DMS79 (cell line): ENCODE results near the gene RPS6KA5.
"Not testable (repeated sequence)": the region's sequence is repeated elsewhere in the genome, so short reads cannot be mapped to it uniquely, and the experiment has no call there.

Experiments
- DNase-seq: peaks from one replicate; lab custom pipeline; 2025; lab: John Stamatoyannopoulos, UW

The RPS6KA5 gene

DNA sequence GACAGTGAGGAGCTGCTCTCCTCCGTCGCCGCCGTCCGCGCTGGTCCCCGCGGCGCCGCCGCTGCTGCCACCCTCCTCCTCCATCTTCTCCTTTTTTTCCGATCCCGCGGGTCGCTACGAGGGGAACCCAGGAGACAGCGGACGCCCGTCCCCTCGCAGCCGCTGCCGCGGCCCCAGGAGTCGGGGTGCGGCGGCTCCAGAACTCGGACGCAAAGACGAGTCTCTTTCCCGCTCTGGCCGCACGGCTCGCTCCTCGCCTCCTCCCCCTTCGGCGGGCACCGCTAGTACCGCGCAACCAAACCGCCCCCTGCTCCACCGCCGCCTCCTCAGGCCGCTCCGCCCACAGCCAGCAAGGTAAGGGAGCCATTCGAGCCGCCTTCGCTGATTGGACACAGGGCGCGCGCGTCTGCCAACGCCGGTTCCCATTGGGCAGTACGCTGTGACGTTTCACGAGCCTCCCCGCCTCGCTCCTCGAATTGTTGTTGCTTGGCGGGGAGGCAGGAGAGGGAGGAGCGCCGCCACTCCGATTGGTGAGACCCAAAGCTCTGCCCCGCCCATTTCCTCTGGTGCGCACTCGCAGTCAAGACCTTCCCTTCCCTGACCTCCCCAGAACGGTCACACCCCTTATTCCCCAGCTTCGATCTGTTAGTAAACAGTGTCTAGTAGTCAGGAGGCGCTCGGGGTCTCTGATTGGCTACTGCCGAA is at the start of gene RPS6KA5:
RPS6KA5 (minus strand) TSS at position 291 of the 705 bp plus-strand sequence; CDS start at position 84, 207 bp downstream.
- peak; percentile 100 for DNase-seq

DNA sequence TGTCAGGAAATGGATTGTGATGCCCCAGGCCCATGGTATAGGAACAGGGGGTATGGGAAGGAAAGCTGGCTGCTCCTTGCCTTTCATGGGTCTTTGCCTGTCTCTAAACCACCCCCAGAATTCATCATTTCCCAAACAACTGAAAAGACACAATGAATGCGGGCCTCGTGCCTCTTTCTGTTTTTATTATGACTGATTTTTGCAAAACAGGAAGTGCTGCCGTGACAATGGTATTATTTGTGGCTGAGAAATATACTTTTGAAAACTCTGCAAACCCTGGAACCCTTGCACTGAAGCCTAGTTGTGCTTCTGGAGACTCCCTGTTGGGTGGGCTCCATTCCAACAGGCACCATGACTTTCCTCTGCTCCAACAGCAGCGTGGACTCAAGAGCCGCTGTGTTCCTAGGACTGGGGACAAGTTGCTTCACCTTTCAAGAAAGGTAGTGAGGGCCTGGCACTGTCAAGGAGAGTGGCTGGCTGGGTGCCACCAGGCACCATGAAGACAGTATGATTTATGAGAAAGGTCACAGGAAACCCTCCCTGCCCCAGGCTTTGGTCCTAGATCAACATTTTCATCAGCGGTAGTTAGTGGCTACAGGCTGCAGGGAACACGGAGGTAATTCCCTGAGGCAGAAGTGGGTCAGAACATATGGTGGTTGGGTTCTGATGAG is 48.6 kb upstream of the RPS6KA5 start:
- DNase-seq: no peak

DNA sequence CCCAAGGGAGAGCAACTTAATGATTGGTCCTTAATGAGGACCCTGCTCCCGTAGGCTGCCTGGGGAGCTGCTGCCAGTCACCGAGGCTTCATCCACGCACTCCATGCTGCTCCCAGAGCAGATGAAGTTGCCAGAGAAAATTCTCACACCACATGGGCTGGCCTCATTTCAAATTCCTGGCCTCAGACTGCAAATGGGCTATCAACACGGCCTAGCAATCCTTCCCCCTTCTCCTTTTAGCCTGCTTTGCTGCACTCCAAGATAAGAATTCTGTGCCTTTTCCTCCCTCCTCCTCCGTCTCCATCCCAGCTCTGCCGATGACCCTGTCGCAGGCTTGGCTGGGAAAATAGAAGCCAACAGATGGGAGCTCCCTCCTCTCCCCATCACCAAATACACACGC is 42.7 kb upstream of the RPS6KA5 start:
- no peak for DNase-seq

DNA sequence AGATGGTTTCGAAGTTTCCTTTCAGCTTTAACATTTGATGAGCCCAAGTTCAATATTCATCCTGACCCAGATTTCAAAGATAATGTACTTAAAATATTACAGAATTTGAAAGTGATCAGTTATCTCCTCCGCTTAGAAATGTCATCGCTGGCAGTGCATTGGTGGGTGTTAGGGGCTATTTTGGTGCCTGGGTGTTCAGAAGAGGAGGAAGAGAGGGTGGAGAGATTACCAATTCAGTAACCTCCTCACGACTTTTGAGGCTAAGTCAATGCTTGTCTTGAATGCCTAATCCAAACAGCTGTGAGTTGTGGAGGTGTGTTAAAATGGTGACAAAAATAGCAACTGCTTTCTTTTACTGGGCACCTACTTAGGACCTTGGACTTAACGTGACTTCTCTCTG is 39.7 kb upstream of the RPS6KA5 start:
- no peak for DNase-seq

DNA sequence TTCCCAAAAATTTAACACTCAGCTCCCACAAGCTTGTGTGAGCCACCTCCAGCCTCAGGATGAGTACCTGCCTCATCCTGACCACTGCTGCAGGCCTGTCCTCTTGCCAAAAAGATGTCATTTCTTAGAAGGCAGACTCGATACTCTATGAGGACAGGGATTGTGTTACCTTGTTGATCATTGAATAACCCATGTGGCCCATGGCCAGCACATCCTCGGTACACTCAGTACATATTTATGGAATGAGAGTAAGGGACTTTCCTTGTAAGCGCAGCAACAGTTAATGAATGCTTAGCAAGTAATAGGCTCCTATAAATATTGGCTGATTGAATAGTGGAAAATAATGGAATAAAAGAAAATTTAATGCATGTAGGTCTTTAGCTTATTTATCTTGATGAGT is 38.1 kb upstream of the RPS6KA5 start:
- DNase-seq: no peak

DNA sequence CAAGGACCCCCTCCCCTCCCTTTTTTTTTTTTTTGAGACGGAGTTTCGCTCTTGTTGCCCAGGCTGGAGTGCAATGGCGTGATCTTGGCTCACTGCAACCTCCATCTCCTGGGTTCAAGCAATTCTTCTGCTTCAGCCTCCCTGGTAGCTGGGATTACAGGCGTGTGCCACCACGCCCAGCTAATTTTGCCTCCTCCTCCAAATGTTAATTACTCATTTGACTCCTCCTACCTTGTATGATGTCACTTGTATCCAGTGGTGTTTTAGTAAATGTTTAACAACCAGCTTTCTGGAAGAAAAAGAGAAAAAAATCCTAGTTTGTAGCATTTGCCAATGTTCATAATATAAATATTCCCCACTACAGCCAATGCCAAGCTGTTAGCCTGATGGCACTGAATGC is 37.2 kb upstream of the RPS6KA5 start:
- DNase-seq: not testable (repeated sequence)

DNA sequence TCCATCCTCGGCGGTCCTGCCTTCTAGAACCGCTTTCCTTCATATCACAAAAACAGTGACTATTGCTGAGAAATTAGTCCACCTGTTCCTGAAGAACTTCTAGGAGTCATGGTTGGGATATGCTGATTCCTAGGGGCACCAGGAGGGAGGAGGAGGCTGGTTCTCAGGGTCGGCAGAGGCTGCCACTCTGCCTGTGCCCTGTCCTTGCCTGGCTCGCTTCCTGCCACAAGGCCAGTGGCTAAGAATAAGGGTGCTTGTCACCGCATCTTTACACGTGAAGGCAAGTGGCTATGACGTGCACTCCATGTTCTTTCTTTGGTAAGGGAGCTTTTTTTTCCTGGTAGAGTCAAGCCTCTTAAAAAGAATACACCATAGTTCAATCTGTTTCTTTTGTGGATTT is 34.7 kb upstream of the RPS6KA5 start:
- DNase-seq: no peak

DNA sequence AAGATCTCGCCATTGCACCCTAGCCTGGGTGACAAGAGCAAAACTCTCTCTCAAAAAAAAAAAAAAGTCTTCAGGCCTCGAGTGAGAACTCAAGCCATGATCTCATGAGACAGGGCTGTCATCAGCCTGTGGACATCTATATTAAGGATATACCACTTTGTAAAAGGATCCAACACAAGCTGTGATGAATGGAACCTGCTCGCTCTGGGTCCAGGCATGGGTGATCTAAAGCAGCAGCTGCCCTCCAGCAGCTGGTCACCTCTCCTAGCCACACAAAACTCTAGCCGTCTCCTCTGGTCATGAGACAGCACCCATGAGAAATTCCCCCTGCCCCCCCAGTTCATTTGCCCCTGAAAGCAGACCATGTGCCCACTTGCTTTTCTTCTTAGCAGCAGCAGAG is 34.3 kb upstream of the RPS6KA5 start:
- no peak for DNase-seq

DNA sequence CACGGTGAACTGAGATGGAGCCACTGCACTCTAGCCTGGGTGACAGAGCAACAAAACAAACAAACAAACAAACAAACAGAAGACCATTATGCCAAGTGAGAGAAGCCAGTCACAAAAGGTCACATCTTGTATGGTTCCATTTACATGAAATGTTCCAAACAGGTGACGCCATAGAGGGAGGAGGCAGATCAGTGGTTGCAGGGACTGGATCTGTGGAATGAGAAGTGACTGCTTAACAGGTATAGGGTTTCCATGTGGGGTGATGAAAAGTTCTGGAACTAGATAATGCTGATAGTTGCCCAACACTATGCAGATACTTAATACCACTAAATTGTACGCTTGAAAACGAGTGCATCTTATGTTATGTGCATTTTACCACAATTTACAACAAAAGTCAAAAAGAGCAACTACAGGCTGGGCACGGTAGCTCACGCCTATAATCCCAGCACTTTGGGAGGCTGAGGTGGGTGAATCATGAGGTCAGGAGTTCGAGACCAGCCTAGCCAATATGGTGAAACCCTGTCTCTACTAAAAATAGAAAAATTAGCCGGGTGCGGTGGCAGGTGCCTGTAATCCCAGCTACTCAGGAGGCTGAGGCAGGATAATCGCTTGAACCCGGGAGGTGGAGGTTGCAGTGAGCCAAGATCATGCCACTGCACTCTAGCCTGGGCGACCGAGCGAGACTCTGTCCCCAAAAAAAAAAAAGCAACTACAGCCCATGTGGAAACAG is 33.5 kb upstream of the RPS6KA5 start:
- DNase-seq: not testable (repeated sequence)

DNA sequence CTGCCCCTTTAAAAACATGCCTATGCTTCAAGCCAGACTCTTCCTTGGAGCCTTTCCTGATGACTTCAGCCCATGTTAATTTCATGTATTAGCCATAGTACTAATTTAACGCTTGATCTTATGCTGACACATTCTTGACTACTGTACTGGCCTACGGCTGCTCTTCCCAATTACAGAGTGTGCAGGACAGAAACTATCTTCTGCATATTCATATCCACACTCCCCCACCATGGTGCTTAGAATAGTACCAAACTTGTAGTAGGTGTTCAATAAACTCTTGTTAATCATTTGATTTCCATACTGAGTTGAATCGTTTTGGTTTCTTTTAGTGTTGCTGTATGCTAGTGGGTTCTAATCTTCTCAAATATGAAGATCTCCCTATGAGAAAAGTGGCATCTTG is 31.6 kb upstream of the RPS6KA5 start:
- no peak for DNase-seq

DNA sequence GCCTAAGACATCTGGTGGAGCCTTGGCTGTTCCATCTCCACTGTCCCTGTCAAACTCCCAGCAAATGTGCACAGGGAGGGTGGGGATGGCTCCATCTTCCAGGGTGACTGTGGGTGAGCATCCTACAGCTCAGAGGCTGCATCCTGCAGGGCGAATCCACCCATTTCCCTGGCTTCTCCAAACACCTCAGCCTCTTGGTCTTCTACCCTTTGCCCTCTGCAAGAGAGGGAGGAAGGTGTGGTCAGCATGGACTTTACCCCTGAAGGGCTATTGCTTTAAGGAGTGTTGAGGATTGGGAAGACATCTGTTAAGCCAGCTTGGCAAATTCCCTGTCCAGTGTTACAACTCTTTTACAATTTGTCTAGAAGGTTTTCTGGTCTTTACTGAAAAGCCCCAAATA is 30.3 kb upstream of the RPS6KA5 start:
- no peak for DNase-seq

DNA sequence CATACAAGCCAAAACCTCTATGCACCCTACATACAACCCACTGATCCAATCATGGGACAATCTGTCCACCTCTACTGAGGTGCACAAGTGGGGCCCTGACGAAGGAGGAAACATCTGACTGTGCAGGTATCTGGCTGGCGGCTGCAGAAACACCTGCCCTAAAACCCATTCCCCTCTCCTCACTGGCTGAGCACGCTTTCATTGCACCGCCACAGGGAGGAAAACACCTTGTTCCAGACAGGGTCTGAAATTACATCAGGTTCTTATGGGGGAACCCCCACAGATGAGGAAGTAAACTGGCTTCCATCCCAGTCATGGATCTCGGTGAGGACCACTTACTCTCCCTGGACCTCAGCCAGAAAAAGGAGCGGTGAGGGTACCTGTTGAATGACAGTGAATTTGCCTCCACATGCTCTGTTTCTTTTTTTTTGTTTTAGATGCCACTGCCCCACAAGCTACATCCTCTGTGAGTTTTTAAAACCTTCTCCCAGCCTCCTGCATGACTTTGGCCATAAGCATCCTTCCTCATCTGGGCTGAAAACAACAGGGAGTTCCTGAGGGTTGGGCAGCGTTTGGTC is 29.6 kb upstream of the RPS6KA5 start:
- peak; percentile 89 for DNase-seq

DNA sequence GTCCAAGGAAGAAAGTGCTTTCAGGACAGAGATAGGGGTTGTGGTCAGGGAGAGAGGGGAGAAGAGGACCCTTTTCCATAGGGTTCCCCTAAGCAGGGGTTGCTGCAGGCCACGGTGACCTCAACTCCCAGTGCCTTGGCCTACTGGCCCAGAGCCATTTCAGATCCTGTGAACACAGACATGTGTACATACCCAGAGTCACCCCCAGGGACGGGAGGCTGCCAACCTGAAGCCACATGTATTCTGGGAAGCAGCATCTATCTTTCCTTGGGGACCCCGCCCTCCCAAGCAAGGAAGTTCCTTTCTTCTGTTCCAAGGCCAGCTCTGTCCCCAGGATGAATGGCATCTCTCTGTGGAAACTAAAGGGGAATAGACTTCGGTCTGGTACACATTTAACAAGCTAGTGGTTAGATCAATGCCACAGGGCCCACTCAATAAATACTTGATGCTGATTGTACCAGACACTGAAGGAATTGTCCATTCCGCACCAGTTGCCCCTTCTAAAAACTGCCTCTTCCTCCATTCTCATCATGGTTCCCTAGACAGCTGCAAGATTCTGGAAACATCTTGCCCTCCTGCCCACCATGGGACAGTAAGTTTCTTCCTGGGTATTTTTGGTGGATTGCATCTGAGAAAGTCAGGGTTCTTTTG is 28.3 kb upstream of the RPS6KA5 start:
- DNase-seq: no peak

DNA sequence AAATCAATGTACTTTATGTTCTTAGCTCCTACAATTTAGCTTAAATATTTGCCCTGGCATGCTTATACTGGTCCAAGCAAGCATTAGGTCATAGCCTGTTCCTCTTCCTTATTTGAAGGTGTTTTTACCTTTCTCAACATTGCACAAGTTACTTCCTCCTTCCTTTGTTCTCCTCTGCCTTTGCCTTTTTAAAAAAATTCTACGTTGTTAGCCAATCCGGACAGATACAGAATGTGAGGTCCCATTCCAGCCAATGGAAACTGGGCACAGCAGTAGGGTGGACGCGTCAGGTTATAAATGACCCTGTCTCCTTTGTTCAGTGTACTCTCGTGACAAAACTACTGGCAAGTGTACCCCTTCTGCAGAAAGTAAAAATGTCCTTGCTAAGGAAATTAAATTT is 27.0 kb upstream of the RPS6KA5 start:
- not testable (repeated sequence) for DNase-seq

DNA sequence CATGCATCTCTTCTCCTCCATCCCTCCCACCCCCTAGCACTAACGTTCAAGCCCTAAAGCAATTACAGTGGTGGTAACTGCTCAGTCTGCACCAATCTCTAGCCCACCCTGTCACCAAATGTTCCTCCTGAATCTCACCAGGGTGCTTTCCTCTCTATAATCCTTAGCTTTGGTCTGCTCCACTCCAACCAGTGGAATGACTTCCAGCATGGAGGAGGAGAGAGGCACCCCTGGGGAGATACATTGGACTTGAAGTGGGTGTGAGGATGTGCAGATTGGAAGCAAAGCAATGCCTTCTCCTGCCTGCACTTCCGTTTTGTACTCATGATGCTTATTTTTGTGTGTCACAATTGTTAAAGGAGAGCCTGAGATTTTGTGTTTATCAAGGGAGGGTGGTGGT is 24.1 kb upstream of the RPS6KA5 start:
- DNase-seq: no peak

DNA sequence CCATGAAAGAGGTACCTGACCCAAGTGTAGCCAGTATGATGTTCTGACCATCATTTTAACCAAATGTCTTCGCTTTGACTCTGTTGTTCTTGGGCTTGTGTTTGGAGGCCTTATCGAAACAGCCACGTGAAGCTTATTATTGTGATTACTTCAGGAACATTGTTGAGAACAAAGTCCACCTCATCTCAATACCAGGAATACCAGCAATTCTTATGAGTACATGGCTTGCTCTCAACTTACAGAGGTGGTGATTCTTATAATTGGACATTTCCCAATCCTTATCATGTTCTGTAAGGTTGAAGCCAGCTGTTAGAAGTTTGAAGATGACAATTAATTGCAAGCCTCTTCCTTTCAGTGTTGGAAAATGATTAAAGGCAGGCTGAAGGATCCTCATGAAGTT is 21.8 kb upstream of the RPS6KA5 start:
- no peak for DNase-seq

DNA sequence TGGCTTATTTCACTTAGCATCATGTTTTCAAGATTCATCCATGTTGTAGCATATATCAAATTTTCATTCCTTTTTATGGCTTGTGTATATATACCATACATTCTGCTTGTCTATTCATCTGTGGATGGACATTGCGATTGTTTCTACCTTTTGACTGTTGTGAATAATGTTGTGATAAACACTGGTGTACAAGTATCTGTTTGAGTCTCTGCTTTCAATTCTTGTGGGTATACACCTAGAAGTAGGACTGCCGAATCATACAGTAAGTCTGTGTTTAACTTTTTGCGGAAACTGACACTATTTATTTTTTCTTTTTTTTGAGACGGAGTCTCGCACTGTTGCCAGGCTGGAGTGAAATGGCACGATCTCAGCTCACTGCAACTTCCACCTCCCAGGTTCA is 19.6 kb upstream of the RPS6KA5 start:
- no peak for DNase-seq

DNA sequence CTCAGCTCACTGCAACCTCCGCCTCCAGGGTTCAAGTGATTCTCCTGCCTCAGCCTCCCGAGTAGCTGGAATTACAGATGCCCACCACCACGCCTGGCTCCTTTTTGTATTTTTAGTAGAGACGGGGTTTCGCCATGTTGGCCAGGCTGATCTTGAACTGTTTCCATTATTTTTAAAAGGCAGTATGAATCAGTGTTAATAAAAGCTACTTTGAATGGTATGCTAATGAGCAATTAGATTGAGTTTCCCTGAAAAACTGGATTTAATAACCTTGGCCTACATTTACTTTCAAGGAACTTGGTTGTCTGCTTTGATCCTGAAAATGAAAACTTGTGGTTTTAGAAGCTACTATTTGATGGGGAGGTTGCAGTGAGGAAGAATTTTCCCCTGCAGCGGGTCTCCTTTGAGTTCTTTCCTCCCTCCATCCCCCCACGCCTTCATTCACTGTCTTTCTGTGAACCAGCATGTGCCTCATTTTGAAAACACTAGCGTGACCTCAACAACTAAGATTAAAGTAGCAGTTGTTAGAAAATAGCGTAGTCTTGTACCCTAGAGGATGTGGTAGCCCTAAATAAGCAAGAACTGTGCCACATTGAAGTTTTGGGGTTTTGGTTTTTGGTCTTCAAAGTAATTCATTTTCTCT is 17.8 kb upstream of the RPS6KA5 start:
- no peak for DNase-seq

DNA sequence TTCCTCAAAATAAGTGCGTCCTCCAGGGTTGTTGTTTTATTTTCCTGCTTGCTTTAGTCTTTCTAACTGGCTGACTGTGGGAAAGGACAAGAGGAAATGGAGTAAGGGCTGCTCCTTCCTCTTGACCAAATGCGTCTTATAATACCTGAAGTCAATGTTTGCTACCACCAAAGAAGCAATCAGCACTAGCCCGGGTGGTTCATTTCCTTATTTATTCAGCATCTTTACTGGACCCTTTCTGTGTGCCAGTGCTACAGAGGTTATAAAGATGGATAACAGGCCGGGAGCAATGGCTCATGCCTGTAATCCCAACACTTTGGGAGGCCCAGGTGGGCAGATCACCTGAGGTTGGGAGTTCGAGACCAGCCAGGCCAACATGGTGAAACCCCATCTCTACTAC is 15.1 kb upstream of the RPS6KA5 start:
- DNase-seq: no peak

DNA sequence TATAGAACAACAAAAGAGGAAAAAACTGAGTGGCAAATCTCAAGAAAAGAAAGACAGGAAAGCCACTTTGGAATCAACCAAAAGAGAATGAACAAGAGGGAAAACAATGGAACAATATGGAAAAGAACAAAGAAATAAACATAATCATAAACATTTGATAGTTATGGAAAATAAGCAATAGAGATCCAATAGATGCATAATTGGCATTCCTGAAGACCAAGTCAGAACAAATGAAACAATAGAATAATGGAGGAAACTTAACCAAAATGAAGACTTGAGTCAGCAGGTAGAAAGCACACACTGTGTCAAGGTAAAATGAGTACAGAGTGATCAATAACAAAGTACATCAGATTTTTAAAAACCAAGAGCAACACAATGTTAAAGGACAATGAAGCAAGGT is 10.1 kb upstream of the RPS6KA5 start:
- no peak for DNase-seq

DNA sequence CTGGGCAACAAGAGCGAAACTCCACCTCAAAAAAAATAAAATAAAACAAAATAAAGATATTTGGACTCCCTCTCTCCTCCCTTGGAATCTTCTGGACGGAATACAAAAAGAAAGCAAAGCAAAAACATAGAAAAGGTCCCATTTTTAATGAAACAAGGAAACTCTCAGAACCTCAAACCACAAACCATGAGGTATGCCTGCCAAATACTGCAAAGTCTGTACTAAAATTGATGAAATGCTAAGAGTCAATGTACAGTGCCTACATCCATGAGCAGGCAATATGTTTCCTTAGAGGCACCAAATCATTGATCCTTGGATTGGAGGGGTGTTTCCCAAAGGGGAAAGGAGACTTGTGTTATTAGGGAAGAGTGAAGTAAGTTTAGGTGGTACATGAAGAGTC is 8.2 kb upstream of the RPS6KA5 start:
- no peak for DNase-seq

DNA sequence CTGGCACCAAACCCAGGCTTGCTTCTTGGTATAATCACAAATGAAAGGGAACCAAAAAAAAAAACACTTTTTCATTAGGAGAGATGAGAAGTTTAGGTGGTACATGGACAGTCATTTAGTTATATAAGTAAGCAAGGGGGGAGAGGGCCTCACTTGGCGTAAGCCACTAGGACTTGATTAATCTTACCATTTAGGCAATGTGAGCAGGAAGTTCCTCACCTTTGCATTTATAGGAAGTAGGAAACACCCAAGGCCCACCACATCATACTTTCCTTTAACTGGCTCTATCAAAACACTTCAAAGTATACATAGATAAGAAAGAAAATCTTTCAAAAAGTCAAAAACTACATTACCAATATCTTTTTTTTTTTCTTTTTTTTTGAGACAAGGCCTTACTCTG is 6.7 kb upstream of the RPS6KA5 start:
- no peak for DNase-seq
